Measurements from ENCODE around the gene GALNT2. TPM values are rescaled to one million over a fixed set of nuclear protein-coding genes. Genes with fewer than 3 reads are reported as not detected.

GALNT2 gene
- total and polyA plus RNA-seq, 12 donors, result 9.7 to 35.1 (median 25.8) TPM

- H3K9me3 ChIP-seq, result no peaks in the 10 kb centered on the region
- H3K36me3 ChIP-seq, result peaks cover 0 to 74% (median 16%) of the 10 kb centered on the region in 9 donors
- no peaks in the 10 kb centered on the region for H3K27me3 ChIP-seq
- no peak for TF ChIP-seq CTCF (IDR thresholded peaks at IDR 0.05)
- intact Hi-C loops (cut with DNase I), result no loop called here
- no peak overlapping the region for H3K4me3 ChIP-seq
- ATAC-seq (no peak), DNase-seq (no peak)
- peaks cover 10 to 38% (median 20%) of the 10 kb centered on the region in 9 donors for H3K4me1 ChIP-seq
- H3K27ac ChIP-seq, result no peak overlapping the region
- 90 to 97% methylated on average over 9 of the region's 9 CpGs for WGBS, 2 donors
Measured at GRCh38 chr1:230272557-230272956, 205.5 kb downstream of the GALNT2 start.

- Histone ChIP-seq H3K9me3 (no peaks in the 10 kb centered on the region), H3K27ac (no peak overlapping the region), H3K4me1 (peaks cover 12 to 39% (median 20%) of the 10 kb centered on the region in 9 donors), H3K36me3 (peaks cover 0 to 71% (median 16%) of the 10 kb centered on the region in 9 donors), H3K4me3 (no peak overlapping the region), H3K27me3 (no peaks in the 10 kb centered on the region)
- intact Hi-C loops (cut with DNase I), result no loop called here
- no peak for TF ChIP-seq CTCF (IDR thresholded peaks at IDR 0.05)
- 82 to 88% methylated on average over 7 of the region's 7 CpGs for WGBS, 2 donors
- ATAC-seq (no peak), DNase-seq (no peak)
Measured at GRCh38 chr1:230273141-230273710, 206.2 kb downstream of the GALNT2 start.

DNA sequence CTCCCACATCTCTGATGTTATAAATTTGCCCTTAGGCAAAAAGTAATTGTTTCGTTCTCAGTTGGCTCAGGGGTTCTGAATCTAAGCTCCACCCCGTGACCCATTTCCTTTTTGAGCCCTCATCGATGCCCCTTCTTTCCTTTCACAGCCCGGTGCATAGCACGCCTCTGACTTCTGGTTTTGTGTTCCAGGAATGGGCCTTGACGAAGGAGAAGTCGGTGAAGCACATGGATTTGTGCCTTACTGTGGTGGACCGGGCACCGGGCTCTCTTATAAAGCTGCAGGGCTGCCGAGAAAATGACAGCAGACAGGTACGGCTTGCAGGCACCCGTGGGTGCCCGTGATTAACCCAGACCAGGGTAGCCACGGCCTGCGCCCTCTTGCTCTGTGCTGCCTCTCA is 207.2 kb downstream of the GALNT2 start:
- ATAC-seq, result no peak
- Histone ChIP-seq H3K36me3 (peaks cover 0 to 75% (median 17%) of the 10 kb centered on the region in 9 donors), H3K4me1 (peaks cover 12 to 31% (median 20%) of the 10 kb centered on the region in 9 donors), H3K9me3 (no peaks in the 10 kb centered on the region), H3K27ac (no peak overlapping the region), H3K4me3 (no peak overlapping the region), H3K27me3 (no peaks in the 10 kb centered on the region)
- 82 to 84% methylated on average over 15 of the region's 15 CpGs for WGBS, 2 donors
- no peak for DNase-seq
- intact Hi-C loops (cut with DNase I), result no loop called here
- TF ChIP-seq CTCF (IDR thresholded peaks at IDR 0.05), result no peak

GRCh38 chr1:230276401-230276800 is 209.4 kb downstream of the GALNT2 start:
- peaks cover 0 to 10% (median 3%) of the 10 kb centered on the region in 9 donors for H3K4me1 ChIP-seq
- no peaks in the 10 kb centered on the region for H3K27me3 ChIP-seq
- ATAC-seq (no peak), DNase-seq (no peak)
- no peak for TF ChIP-seq CTCF (IDR thresholded peaks at IDR 0.05)
- peaks cover 0 to 92% (median 33%) of the 10 kb centered on the region in 9 donors for H3K36me3 ChIP-seq
- no peak overlapping the region for H3K27ac ChIP-seq
- H3K9me3 ChIP-seq, result no peaks in the 10 kb centered on the region
- intact Hi-C loops (cut with DNase I), result no loop called here
- H3K4me3 ChIP-seq, result no peak overlapping the region
- WGBS, 2 donors, result 97% methylated on average over 5 of the region's 5 CpGs

All from heart right ventricle (tissue), 16 donors.